RKO (cell line): ENCODE measurements around the gene GGPS1.
"Not testable (repeated sequence)": the region's sequence is repeated elsewhere in the genome, so short reads cannot be mapped to it uniquely, and the experiment has no call there.

Experiments used
- DNase-seq: peaks from one replicate; pipeline ENCODE4 v3.0.0-alpha.2; 2016; ENCODE audit warnings: low spot score

GGPS1 gene

DNA sequence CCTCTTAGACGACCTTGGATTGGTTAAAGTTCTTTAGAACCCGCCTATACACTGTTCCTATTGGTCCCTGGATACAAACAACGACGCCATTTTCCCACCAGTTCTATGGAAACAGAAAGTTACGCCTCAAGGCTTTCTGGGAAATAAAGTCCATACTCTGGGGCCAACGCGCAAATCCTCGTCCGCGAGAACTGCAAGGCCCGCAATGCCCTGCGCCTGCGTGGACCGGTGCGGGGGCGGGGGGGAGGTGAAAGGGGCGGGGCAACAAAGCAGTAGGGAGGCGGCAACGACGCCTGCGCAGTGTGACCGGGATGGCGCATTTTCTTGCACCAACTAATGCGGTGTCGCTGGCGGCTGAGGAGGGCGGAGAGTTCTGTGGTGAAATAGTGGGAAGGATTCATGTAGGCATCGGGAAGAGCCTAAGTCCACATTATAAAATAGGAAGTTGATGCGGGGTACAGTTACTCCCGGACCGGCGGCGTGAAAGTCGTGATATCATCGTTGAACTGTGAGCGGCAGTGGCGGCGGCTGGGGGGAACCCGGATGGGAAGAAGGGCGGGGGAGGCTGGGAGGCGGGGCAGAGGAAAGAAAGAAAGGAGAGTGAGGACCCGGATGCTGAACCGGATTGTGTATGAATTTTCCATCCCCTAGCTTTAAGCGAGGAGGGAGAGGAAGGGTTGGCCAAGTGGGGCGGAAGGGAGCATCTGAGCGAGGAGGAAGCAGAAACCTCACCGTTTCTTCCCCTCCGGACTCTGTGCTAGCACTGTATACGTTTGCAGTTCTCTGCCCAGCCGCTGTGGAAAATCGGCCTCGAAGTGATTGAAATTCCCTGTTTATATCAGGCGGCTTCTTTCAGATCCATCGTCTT, at the start of gene GGPS1:
TSS of gene GGPS1 (plus strand) at position 300 of the 868 bp plus-strand sequence. CDS start 6,695 bp downstream, outside the sequence.
- peak; percentile 100 for DNase-seq

DNA sequence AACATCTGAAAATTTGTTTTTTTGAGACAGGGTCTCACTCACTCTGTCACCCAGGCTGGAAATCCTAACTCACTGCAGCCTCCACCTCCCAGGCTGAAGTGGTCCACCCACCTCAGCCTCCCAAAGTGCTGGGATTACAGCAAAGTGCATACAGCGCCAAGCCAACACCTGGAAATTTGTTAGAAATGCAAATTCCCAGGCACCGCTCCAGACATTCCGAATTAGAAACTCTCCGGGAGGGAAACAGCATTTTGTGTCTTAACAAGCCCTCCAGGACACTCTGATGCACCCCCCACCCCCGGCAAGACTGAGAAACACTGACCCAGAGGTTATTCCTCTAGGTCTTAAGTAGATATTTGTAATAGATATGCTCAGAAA, 49.5 kb upstream of the GGPS1 start:
- no peak for DNase-seq

DNA sequence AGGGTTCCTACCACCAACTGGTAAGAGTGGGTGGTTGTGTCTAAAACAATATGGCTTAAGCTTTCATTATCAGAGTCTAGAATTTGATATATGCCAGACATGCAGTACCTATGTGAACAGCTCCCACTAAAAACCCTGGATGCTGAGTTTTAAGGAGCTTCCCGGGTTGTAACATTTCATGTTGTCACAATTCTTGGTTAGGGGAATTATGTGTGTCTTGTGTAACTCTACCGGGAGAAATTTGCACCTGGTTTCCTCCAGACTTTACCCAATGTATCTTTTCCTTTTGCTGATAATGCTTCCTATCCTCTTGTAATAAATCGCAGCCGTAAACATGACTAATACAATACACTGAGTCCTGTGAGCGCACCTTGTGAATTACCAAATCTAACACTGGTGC, 48.7 kb upstream of the GGPS1 start:
- DNase-seq = no peak

DNA sequence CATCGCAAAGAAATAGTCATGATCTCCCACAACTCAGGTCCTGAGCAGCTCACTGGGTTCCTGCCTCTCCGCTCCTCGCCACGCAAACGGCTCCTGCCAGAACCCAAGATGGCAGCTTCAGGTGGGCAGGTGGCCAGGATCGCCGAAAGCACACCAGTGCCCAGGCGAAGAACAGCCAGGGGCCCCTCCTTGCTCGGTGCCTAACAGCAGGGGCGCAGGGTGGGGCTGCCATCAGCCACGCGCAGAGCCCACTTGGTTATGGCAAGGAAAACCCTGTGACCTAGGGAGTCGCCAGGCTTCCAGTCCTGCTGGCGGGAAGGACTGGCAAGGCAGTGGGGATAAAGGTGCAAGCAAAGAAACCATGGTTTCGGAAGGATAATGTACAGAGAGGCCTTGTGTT, 47.9 kb upstream of the GGPS1 start:
- no peak for DNase-seq

DNA sequence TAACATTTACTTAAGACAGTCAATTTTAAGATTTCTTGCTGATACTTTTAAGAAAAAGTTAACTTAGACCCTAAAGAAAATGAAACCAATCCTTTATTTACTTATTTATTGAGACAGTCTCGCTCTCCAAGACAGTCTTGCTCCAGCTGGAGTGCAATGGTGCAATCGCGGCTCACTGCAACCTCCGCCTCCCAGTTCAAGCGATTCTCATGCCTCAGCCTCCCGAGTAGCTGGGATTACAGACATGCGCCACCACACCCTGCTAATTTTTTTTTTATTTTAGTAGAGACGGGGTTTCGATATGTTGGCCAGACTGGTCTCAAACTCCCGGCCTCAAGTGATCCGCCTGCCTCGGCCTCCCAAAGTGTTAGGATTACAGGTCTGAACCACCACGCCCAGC, 44.7 kb upstream of the GGPS1 start:
- not testable (repeated sequence) for DNase-seq

DNA sequence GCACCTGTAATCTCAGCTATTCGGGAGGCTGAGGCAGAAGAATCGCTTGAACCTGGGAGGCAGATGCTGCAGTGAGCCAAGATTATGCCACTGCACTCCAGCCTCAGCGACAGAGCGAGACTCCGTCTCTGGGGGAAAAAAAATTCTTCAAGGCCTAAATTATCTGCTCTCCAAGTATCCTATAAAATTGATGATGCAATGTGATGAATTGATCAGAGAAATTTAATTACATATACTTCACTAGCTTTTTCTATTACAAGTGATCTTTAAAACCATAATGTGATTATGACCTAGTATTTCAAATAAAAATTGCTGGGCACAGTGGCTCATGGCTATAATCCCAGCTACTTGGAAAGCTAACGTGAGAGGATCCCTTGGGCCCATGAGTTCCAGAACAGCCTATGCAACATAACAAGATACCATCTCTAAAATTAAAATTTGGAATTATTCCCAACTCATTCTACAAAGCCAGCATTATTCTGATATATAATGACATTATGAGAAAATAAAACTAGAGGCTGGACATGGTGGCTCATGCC, 44.1 kb upstream of the GGPS1 start:
- no peak for DNase-seq

DNA sequence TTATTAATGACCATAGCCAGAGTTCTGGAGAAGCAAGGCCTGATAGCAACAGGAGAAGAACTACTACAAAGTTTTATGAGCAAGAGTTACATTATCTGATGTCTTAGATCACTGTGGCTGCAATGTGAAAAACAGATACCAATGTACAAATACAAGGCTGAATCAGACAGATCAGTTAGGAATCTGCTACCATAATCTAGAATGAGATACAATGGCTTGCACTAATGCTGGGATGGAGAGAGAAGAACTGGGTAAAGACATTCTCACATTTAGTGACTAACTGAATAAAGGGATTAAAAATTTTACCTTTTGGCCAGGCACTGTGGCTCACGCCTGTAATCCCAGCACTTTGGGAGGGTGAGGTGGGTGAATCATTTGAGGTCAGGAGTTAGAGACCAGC, 41.7 kb upstream of the GGPS1 start:
- DNase-seq = no peak

DNA sequence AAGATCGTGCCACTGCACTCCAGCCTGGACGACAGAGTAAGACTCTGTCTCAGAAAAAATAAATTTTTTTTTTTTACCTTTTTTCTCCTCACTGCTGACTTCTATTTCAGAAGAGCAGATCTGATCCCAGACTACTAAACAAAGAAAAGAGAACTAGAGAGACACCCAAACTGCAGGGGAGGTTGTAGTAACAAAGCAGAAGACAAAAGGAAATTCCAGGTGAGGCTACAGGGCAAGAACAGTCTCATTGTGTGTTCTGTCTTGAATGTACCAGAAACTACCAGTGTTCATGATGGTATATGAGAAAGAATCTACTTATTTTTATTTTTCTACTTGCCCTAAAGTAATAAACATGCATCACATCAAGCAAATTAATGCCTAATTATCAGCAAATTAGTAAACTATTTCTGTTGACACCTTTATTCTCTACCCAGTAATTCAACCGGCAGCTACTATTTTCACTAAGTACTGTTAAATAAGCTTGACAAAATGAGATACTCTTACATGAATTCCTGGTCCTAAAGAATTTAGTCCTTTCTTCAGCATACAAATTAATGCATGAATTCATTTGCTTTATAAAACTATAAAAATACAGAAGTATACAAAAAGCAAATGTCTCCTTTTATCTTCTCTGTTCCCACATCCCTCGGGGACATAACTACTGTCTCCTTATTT, 41.0 kb upstream of the GGPS1 start:
- no peak for DNase-seq

DNA sequence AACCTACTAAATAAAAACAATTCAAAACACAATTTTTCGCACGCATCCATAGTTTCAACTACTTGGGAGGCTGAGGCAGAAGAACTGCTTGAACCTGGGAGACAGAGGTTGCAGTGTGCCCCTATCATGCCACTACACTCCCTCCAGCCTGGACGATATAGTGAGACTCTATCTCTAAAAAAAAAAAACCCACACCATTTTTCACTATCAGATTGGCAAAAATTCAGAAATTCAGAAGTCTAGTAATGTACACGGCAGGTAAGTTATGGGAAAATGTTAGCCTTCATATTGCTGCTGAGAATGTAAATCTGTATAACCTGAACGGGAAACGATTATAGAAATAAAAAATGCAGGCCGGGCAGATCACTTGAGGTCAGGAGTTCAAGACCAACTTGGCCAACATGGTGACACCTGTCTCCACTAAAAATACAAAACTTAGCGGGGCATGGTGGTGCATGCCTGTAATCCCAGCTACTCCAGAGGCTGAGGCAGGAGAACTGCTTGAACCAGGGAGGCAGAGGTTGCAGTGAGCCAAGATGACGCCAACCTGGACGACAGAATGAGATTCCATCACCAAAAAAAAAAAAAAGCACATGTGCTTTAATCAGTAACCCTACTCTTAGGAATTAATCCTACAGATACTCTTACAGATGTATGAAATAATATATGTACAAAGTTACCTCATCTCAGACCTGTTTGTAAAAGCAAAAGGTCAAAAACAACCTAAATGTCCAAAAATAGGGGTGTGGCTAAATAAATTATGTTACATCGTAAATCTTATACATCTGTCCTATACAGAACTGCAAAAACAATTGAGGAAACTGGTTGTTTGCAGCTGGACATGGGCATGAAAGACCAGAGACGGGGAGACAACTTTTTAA, 38.3 kb upstream of the GGPS1 start:
- DNase-seq = no peak

DNA sequence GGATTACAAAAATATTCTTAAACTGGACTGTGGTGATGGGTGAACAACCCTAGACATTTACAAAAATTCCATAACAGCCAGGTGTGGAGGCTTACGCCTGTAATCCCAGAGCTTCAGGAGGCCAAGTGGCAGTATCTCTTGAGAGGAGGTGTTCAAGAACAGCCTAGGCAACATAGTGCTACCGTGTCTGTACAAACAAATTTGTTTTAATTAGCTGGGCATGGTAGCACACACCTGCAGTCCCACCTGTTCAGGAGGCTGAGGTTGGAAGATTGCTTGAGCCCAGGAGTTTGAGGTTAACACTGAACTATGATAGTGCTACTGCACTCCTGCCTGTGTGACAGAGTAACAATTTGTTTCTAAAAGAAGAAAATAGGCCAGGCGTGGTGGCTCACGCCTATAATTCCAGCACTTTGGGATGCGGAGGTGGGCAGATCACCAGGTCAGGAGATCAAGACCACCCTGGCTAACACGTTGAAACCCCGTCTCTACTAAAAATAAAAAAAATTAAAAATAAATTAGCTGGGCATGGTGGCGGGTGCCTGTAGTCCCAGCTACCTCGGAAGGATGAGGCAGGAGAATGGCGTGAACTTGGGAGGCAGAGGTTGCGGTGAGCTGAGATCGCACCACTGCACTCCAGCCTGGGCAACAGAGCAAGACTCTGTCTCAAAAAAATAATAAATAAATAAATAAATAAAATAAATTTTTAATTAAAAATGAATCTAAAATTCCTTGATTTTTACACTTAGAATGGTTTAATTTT, 37.4 kb upstream of the GGPS1 start:
- no peak for DNase-seq

DNA sequence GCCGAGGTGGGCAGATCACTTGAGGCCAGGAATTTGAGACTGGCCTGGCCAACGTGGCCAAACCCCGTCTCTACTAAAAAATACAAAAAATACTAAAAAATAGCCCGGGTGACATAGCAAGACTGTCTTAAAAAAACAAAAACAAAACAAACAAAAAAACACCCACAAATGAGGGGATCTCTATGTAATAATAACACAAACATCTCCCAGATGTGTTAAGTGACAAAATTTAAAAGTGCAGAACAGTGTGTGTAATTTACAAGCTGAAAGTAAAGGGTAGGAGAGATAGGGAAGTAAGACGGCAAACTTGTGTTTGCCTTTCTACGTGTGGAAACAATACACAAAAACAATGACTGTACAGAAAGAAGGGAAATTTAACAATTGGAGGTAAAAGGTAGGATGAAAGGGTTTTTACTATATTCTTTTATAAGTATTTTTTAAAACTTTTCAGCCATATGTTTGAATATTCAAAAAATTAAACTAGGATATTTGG, 36.7 kb upstream of the GGPS1 start:
- no peak for DNase-seq

DNA sequence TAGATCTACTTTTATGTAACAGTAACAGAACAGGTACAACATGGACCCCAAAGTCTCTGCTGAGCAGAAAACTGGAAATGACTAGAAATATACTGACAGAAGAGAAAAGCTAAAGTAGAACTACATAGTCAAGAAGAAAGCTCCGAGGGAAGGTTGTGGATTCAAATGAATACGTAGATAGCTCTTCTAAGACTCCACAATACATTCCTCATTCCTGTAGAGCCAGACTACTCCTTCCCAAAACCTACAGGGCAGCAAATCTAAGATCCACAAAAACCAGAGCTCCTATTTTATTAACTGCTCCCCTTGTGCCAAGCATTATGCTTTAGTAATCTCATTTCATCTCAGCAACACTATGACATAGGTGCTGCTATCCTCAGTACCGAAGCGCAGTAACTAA, 35.6 kb upstream of the GGPS1 start:
- no peak for DNase-seq

DNA sequence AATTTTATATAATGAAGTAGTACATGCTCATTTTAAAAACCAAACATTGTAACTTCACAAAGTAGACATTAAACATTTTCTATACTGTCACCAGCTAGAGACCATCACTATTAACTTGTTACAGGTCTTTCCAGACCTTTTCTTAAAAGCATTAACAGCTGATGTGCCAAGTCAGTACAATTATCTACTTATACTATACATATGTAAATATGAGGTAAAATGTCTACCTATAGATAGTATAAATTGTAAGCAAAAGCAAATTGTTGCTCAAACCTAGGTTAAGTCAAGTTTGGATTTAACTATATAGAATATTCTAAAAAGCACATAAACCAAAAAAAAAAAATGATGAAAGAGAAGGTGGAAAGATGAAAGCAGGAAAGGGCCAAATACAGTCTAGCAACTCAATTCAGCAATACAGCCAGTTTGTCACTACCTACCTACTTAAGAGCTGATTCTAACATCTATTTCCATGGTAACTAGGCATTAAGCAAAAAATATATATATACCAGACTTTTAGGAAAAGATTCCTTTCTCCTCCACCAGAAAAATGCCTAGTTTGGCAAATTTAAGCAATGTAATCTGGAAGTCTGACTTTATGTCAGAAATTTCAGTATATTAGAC, 34.9 kb upstream of the GGPS1 start:
- DNase-seq = no peak

DNA sequence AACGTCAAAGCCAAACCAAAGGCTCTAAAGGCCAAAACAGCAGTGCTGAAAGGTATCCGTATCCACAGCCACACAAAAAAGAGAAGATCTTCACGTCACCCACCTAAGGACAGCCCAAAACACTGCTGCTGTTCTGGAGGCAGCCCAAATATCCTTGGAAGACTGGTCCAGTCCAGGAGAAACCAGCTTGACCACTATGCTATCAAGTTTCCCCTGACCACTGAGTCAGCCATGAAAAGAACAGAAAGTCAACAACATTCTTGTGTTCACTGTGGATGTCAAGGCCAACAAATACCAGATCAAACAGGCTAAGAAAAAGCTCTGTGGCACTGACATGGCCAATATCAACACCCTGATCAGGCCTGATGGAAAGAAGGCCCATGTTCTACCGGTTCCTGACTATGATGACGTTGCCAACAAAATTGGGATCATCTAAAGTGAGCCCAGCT, 32.4 kb upstream of the GGPS1 start:
- no peak for DNase-seq

DNA sequence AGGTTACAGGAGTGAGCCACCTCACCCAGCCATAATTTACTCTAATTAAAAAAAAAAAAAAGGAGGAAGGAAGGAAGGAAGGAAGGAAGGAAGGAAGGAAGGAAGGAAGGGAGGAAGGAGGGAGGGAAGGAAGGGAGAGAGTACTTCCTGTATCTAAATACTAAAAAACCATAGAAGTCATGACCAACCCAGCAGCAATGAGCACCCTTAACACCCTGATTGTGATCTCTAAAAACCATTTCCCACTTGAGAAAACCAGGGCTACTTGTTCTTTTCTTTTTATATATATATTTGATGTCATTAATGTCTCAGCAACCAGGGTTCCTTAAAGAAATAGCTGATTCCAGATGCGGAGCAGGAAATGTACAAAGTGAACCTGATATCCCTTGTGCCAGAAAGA, 31.6 kb upstream of the GGPS1 start:
- no peak for DNase-seq

DNA sequence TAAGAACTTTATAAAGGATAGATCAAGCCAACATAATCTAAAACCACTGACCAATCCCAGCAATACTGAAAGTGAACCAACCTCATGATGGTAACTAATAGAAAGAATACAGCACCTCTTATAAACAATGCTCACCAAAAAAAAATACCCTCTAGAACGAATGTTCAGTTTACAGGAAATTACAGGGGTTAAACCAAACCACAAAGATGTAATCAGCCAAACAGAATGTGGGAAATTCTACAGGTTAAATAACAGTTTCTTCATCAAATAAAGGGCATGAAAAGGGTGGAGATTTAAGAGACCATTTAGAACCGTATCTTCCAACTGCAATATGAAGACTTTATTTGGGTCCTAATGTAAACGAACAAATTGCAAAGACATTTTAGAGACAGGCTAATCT, 30.8 kb upstream of the GGPS1 start:
- DNase-seq = no peak

DNA sequence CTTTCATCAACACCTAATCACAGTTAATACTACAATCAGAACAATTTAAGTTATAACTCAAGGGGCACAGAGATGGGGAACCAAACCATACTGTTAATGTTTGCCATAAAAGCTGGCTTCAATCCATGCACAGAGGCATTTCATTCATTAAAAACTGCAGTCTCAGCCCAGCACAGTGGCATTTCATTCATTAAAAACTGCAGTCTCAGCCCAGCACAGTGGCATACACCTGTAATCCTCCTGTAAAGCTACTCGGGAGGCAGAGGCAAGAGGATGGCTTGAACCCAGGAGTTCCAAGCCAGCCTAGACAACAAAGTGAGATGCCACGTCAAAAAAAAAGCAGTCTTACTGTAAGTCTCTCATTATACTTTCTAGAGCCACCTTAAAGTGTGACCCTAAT, 29.6 kb upstream of the GGPS1 start:
- no peak for DNase-seq

DNA sequence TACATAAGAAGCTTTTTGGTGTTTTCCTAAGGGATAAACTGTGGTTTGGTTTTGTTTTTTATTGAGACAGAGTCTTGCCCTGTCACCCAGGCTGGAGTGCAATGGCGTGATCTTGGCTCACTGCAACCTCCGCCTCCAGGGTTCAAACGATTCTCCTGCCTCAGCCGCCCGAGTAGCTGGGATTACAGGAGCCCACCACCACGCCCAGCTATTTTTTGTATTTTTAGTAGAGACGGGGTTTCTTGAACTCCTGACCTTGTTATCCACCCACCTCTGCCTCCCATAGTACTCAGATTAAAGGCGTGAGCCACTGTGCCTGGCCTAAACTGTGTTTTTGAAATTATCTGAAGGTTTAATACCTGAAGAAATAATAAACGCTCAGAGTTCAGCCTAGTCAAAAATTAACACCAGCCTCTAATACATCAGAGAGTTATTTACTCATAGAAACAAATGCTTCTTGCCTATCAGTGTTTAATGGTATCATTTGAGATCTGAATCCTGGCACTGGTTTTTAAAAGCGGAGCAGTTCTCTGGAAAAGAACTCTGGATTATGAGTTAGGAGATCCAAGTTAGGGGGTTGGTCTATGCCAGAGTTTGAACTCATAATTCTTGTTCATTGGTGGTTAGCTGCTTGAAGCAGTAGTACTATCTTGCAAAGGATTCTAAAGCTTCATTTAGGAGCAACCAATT, 29.1 kb upstream of the GGPS1 start:
- DNase-seq = no peak

DNA sequence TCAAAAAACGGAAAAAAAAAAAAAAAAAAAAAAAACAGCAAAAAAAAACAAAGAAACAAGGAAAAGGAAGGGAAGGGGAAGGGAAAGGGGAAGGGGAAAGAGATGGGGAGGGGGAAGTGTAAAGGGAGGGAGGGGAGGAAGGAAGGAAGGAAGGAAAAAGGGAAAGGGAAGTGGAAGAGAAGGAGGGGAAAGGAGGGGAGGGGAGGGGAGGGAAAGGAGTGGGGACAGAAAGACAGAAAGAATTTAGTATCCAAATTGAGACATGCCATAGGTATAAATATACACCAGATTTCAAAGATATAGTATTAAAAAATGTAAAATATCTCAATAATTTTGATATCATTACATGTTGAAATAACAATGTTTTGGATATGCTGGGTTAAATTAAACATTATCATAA, 26.2 kb upstream of the GGPS1 start:
- DNase-seq = no peak
